ENCODE data around the gene ASB18. TPM values are rescaled to one million over a fixed set of nuclear protein-coding genes. Genes with fewer than 3 reads are reported as not detected.

Gene ASB18
- total RNA-seq, 3 donors from 2014 or later (not counting 1 experiment from before 2014, with no cell fraction given), result not detected

GRCh38 chr2:236261452-236261851, 2.8 kb downstream of the ASB18 start:
- Histone ChIP-seq H3K36me3 (ENCODE audit: control insufficient read depth, insufficient read depth, low read length) (no peaks in the 10 kb centered on the region), H3K27ac (ENCODE audit: low read length) (no peak overlapping the region), H3K4me1 (ENCODE audit: control insufficient read depth, insufficient read depth, low read length) (no peaks in the 10 kb centered on the region), H3K27me3 (ENCODE audit: control insufficient read depth, insufficient read depth, low read length) (no peaks in the 10 kb centered on the region), H3K4me3 (ENCODE audit: low read length) (no peak overlapping the region), H3K9me3 (ENCODE audit: control insufficient read depth, insufficient read depth, low read length) (no peaks in the 10 kb centered on the region)
- ATAC-seq (no peak), DNase-seq (no peak)
- WGBS (ENCODE audit: insufficient coverage), result 63% methylated on average over 7 of the region's 7 CpGs
- intact Hi-C loops (cut with micrococcal nuclease), result no loop called here
- Mint-ChIP-seq H3K9me3 (no peaks in the 10 kb centered on the region), H3K27ac (no peak overlapping the region), H3K4me3 (no peak overlapping the region), H3K4me1 (no peaks in the 10 kb centered on the region), H3K36me3 (no peaks in the 10 kb centered on the region), H3K27me3 (ENCODE audit: low read depth in 2 of 2) (peaks cover 20 to 65% of the 10 kb centered on the region in 2 donors)
- TF ChIP-seq, protein P1, sequence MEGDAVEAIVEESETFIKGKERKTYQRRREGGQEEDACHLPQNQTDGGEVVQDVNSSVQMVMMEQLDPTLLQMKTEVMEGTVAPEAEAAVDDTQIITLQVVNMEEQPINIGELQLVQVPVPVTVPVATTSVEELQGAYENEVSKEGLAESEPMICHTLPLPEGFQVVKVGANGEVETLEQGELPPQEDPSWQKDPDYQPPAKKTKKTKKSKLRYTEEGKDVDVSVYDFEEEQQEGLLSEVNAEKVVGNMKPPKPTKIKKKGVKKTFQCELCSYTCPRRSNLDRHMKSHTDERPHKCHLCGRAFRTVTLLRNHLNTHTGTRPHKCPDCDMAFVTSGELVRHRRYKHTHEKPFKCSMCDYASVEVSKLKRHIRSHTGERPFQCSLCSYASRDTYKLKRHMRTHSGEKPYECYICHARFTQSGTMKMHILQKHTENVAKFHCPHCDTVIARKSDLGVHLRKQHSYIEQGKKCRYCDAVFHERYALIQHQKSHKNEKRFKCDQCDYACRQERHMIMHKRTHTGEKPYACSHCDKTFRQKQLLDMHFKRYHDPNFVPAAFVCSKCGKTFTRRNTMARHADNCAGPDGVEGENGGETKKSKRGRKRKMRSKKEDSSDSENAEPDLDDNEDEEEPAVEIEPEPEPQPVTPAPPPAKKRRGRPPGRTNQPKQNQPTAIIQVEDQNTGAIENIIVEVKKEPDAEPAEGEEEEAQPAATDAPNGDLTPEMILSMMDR (IDR thresholded peaks at IDR 0.05), result no peak

DNA sequence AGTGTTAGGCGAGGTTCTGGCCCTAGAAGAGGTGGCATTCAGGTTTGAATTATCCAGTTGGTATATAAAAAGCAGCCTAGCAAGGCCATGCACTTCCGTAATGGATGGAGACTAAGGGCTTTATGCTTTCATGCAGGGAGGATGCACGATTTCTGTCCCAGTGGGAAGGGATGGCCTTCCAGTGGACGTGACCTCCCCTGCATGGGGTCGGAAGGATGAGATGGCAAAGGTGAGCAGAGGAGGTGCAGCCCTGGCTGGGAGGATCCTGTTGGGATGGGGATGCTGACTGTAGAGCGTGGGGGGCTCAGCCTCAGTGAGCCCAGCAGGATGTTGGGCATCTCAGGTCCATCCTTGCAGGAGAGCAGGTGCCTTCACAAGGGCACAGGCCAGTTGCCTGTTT, 4.8 kb downstream of the ASB18 start:
- Histone ChIP-seq H3K27me3 (ENCODE audit: control insufficient read depth, insufficient read depth, low read length) (no peaks in the 10 kb centered on the region), H3K36me3 (ENCODE audit: control insufficient read depth, insufficient read depth, low read length) (no peaks in the 10 kb centered on the region), H3K9me3 (ENCODE audit: control insufficient read depth, insufficient read depth, low read length) (no peaks in the 10 kb centered on the region), H3K4me1 (ENCODE audit: control insufficient read depth, insufficient read depth, low read length) (no peaks in the 10 kb centered on the region), H3K27ac (ENCODE audit: low read length) (no peak overlapping the region), H3K4me3 (ENCODE audit: low read length) (no peak overlapping the region)
- TF ChIP-seq, protein P1 (IDR thresholded peaks at IDR 0.05), result no peak
- ATAC-seq (no peak), DNase-seq (no peak)
- Mint-ChIP-seq H3K9me3 (no peaks in the 10 kb centered on the region), H3K27me3 (ENCODE audit: low read depth in 2 of 2) (peaks cover 23 to 61% of the 10 kb centered on the region in 2 donors), H3K4me3 (no peak overlapping the region), H3K4me1 (no peaks in the 10 kb centered on the region), H3K27ac (no peak overlapping the region), H3K36me3 (no peaks in the 10 kb centered on the region)
- intact Hi-C loops (cut with micrococcal nuclease), result no loop called here
- 72% methylated on average over 6 of the region's 6 CpGs for WGBS (ENCODE audit: insufficient coverage)

- Mint-ChIP-seq H3K4me1 (no peaks in the 10 kb centered on the region), H3K27me3 (ENCODE audit: low read depth in 2 of 2) (peaks cover 23 to 45% of the 10 kb centered on the region in 2 donors), H3K4me3 (no peak overlapping the region), H3K9me3 (no peaks in the 10 kb centered on the region), H3K36me3 (no peaks in the 10 kb centered on the region), H3K27ac (no peak overlapping the region)
- intact Hi-C loops (cut with micrococcal nuclease), result no loop called here
- no peaks in the 10 kb centered on the region for H3K9me3 ChIP-seq (ENCODE audit: control insufficient read depth, insufficient read depth, low read length)
- no peak for ATAC-seq
- no peaks in the 10 kb centered on the region for H3K27me3 ChIP-seq (ENCODE audit: control insufficient read depth, insufficient read depth, low read length)
- no peak for DNase-seq
- TF ChIP-seq, protein P1 (IDR thresholded peaks at IDR 0.05), result no peak
- H3K27ac ChIP-seq (ENCODE audit: low read length), result no peak overlapping the region
- no peak overlapping the region for H3K4me3 ChIP-seq (ENCODE audit: low read length)
- no peaks in the 10 kb centered on the region for H3K36me3 ChIP-seq (ENCODE audit: control insufficient read depth, insufficient read depth, low read length)
- 82% methylated on average over 6 of the region's 6 CpGs for WGBS (ENCODE audit: insufficient coverage)
- H3K4me1 ChIP-seq (ENCODE audit: control insufficient read depth, insufficient read depth, low read length), result no peaks in the 10 kb centered on the region
Observed at GRCh38 chr2:236257575-236257974, 6.6 kb downstream of the ASB18 start.

- ATAC-seq (no peak), DNase-seq (no peak)
- 83% methylated on average over 8 of the region's 8 CpGs for WGBS (ENCODE audit: insufficient coverage)
- no peak overlapping the region for H3K4me3 Mint-ChIP-seq
- H3K9me3 ChIP-seq (ENCODE audit: control insufficient read depth, insufficient read depth, low read length), result no peaks in the 10 kb centered on the region
- H3K27me3 Mint-ChIP-seq (ENCODE audit: low read depth in 2 of 2), result peaks cover 23 to 44% of the 10 kb centered on the region in 2 donors
- no peak overlapping the region for H3K27ac ChIP-seq (ENCODE audit: low read length)
- no peaks in the 10 kb centered on the region for H3K36me3 ChIP-seq (ENCODE audit: control insufficient read depth, insufficient read depth, low read length)
- TF ChIP-seq, protein P1 (IDR thresholded peaks at IDR 0.05), result no peak
- H3K27ac Mint-ChIP-seq, result no peak overlapping the region
- H3K9me3 Mint-ChIP-seq, result no peaks in the 10 kb centered on the region
- H3K4me1 Mint-ChIP-seq, result no peaks in the 10 kb centered on the region
- no peaks in the 10 kb centered on the region for H3K36me3 Mint-ChIP-seq
- intact Hi-C loops (cut with micrococcal nuclease), result no loop called here
- no peaks in the 10 kb centered on the region for H3K4me1 ChIP-seq (ENCODE audit: control insufficient read depth, insufficient read depth, low read length)
- no peaks in the 10 kb centered on the region for H3K27me3 ChIP-seq (ENCODE audit: control insufficient read depth, insufficient read depth, low read length)
- no peak overlapping the region for H3K4me3 ChIP-seq (ENCODE audit: low read length)
Observed at GRCh38 chr2:236257136-236257535, 7.1 kb downstream of the ASB18 start.
